Suprapubic skin (tissue), 3 donors: ENCODE measurements around the gene CEBPE.

Experiments used
- EP300 ChIP-seq: sonication (generic); formaldehyde crosslinking; IDR thresholded peaks from one replicate; pipeline ENCODE4 v1.6.1; 2017; ENCODE audit warnings: antibody characterized with exemption
- POLR2A ChIP-seq, 2 donors: fragments of 450-650 bp; IDR thresholded peaks; one replicate each; pipeline ENCODE4 v1.6.1; 2017; ENCODE audit warnings: antibody characterized with exemption in 2 of 2, mild to moderate bottlenecking in 2 of 2, moderate library complexity in 2 of 2
- TF ChIP-seq, protein P1 (sequence below), 2 donors: fragments of 200-600 bp in 1 of 2; fragments of 450-650 bp in 1 of 2; sonication (generic) in 1 of 2; IDR thresholded peaks; one replicate each; pipeline ENCODE4 v1.5.1; 2016 to 2019; ENCODE audit warnings: antibody characterized with exemption in 2 of 2, mild to moderate bottlenecking in 1 of 2, moderate library complexity in 1 of 2

DNA sequence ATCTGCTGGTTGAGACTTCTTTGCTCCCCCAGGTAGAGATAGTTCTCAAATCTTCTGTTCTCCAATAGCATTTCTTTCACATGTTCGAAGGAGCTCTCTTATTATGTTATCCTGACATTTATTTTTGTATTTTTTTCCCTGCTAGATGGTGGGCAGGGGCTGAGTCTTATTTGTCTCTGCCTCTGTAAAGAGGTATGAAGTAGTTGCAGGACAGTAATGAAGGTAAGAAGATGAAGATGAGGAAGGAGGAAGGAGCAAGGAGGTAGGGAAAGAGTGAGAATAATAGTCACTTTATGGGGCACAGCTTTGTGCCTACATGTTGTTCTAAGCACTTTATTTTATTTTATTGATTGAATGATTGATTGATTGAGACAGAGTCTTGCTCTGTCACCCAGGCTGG, 9.3 kb downstream of the CEBPE start:
- no peak for TF ChIP-seq POLR2A (IDR thresholded peaks at IDR 0.05)
- TF ChIP-seq, protein P1, sequence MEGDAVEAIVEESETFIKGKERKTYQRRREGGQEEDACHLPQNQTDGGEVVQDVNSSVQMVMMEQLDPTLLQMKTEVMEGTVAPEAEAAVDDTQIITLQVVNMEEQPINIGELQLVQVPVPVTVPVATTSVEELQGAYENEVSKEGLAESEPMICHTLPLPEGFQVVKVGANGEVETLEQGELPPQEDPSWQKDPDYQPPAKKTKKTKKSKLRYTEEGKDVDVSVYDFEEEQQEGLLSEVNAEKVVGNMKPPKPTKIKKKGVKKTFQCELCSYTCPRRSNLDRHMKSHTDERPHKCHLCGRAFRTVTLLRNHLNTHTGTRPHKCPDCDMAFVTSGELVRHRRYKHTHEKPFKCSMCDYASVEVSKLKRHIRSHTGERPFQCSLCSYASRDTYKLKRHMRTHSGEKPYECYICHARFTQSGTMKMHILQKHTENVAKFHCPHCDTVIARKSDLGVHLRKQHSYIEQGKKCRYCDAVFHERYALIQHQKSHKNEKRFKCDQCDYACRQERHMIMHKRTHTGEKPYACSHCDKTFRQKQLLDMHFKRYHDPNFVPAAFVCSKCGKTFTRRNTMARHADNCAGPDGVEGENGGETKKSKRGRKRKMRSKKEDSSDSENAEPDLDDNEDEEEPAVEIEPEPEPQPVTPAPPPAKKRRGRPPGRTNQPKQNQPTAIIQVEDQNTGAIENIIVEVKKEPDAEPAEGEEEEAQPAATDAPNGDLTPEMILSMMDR (IDR thresholded peaks at IDR 0.05) = no peak
- TF ChIP-seq EP300 = no peak
